Brain pericyte (primary cell): Measurements from ENCODE around the gene CAMK2G.
A peak's percentile ranks its signal among the peaks of the same experiment; 100 is the strongest.
"Not testable (repeated sequence)": the region's sequence is repeated elsewhere in the genome, so short reads cannot be mapped to it uniquely, and the experiment has no call there.

Source experiments
- DNase-seq: peaks from one replicate; pipeline ENCODE4 v3.0.0-alpha.2; 2012; ENCODE audit warnings: low read depth, low spot score

The CAMK2G gene

GRCh38 chr10:73796035-73796434 lies 78.3 kb downstream of the CAMK2G start:
- not testable (repeated sequence) for DNase-seq

DNA sequence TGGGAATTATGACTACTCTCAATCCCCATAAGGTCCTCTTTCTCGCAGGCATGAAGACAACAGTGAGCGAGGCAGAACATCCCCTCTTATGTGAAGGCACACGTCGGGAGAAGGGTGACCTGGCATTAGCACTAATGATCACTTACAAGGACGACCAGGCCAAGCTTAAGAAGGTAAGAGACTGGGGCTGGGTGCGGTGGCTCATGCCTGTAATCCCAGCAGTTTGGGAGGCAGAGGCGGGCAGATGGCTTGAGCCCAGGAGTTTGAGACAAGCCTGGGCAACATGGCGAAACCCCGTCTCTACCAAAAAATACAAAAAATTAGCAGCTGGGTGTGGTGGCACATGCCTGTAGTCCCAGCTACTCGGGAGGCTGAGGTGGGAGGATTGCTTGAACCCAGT lies 78.9 kb downstream of the CAMK2G start:
- DNase-seq: not testable (repeated sequence)

DNA sequence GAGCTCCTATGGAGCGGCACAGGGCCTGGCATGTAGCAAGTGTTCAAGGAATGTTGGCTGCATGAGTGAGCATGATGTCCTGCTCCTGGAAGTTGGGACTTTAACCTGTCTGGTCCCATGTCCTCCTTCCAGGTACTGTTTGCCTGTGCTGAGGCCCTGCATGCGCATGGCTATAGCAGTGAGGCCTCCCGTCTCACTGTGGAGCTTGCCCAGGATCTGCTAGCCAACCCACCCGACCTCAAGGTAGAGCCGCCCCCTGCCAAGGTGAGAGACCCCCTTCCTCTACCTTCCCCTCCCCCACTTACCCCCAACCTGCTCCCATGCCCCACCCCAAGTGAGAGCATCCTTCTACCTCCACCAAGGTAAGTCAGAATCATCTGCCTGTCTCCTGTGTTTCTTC lies 80.9 kb downstream of the CAMK2G start:
- DNase-seq: no peak

DNA sequence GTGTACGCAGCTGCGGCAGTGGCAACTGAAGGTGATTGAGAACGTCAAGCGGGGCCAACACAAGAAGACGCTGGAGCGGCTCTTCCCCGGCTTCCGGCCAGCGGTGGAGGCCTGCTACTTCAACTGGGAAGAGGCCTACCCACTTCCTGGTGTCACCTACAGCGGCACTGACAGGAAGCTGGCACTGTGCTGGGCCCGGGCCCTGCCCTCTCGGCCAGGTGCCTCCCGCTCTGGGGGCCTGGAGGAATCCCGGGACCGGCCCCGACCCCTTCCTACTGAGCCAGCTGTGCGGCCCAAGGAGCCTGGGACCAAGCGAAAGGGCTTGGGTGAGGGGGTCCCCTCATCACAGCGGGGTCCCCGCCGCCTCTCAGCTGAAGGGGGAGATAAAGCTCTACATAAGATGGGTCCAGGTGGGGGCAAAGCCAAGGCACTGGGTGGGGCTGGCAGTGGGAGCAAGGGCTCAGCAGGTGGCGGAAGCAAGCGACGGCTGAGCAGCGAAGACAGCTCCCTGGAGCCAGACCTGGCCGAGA lies 82.4 kb downstream of the CAMK2G start:
- no peak for DNase-seq

GRCh38 chr10:73790886-73791625 lies 83.3 kb downstream of the CAMK2G start:
- DNase-seq: no peak

DNA sequence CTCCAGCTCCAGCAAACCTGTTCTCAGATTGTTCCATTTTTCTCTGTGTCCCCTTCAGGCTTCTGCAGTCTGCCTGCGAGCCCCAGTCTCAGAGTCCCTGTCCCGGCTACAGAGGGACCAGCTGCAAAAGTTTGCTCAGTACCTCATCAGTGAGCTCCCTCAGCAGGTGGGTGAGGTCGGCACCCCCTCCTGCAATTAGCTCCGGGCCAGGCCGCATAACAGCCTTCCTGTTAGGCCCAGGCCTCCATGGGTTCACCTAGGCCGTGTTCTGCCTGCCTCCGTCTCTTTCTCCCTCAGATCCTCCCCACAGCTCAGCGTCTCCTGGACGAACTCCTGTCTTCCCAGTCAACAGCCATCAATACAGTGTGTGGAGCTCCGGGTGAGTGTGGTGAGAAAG lies 84.7 kb downstream of the CAMK2G start:
- no peak for DNase-seq

DNA sequence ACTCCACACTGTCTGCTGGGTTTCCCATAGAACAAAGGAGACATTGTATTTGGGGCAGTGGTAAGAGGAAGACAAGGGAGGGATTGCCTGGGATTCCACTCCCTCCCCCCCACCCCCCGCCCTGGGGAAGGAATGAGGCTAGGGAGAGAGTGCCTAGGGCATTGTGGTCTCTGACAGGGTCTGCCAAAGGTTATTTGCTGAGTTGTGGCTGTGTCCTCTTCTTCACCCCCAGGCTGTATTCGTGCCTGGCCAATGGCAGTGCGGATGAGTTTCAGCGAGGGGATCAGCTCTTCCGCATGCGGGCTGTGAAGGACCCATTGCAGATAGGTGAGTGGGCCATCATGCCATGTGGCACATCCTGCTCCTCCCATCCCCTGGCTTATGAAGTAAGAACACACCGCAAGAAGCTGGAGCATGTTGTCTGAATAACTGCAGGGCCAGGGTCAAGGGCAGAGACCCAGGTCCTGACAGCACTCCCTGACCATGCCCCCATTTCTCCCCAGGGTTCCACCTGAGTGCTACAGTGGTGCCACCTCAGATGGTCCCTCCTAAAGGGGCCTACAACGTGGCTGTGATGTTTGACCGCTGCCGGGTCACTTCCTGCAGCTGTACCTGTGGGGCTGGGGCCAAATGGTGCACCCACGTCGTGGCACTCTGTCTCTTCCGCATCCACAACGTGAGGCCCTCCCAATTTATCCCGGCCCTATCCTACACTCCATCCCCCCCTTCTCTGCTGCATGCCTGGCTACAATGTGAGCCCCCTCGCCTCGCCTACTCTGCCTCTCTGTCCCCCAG lies 85.3 kb downstream of the CAMK2G start:
- DNase-seq: no peak

GRCh38 chr10:73787031-73787800 lies 87.1 kb downstream of the CAMK2G start:
- not testable (repeated sequence) for DNase-seq

DNA sequence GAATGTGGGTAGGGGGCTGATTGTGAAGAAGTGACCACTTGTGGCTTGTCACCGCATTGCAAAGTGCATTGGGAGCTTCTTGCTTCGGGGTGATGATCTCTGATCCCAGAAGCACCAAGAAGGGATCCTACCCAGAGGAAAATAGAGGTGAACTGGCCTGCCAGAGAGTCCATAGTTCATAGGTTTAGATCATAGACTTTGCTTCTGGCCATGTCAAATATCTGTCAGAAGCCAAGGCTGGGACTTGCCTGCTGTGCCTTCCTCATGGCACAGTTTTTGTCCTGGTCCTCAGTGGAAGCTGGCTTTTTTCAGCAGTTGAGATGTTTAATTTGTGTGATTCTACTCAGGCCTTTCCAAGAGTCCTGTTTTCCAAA lies 87.9 kb downstream of the CAMK2G start:
- DNase-seq: no peak

GRCh38 chr10:73785721-73786511 lies 88.4 kb downstream of the CAMK2G start:
- no peak for DNase-seq

DNA sequence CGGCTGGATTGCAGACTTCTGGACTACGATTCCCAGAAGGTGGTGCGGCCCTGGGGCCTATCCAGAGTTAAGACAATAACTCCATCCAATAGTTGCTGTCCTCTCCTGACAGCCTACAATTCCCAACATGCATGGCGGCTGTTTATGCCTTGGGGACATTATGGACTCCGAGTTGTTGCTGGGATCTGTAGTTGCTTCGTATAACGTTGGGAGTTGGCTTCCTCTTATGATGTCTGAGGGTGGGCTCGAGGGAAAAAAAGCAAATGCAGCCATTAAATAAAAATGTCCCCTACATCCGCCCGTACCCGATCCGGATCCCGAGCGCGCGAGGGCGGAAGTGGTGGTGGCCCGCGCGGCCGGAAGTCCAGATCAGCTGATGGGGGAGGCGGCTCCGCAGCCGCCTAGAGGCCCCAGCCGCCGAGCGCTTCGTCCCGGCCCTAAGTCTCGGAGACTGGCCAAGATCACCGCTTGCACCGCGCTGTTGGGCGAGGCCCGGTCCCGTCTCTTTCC lies 89.1 kb downstream of the CAMK2G start, which contains the start of gene ZSWIM8:
Gene ZSWIM8, plus strand, starts transcription at position 396 of the 510 bp plus-strand sequence. CDS start 273 bp downstream, outside the sequence.
- DNase-seq: peak; percentile 97

- DNase-seq: no peak
Observed at GRCh38 chr10:73782749-73783085, 91.6 kb downstream of the CAMK2G start.

GRCh38 chr10:73781879-73782748 lies 92.2 kb downstream of the CAMK2G start, which contains the start of gene CHCHD1:
CHCHD1 (plus strand) TSS chr10:73782048; CDS start chr10:73782076, 28 bp downstream.
- peak; percentile 70 for DNase-seq

DNA sequence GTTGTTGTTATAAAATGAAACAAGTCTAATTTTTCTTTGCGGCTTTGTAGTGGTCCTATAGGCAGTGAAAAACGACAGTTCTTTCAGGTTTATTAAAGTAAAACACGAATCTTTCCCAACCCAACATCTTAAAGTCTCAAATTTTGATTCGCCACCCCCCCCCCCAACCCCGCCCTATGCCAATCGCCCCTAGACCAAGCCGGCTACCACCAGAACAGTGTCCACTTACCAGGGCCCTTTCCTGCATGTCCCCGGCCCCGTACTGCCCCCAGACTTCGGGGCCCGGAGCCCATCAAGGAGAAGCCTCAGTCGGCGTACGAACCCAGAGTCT lies 92.8 kb downstream of the CAMK2G start:
- no peak for DNase-seq

- DNase-seq: no peak
Observed at GRCh38 chr10:73780966-73781365, 93.4 kb downstream of the CAMK2G start.

DNA sequence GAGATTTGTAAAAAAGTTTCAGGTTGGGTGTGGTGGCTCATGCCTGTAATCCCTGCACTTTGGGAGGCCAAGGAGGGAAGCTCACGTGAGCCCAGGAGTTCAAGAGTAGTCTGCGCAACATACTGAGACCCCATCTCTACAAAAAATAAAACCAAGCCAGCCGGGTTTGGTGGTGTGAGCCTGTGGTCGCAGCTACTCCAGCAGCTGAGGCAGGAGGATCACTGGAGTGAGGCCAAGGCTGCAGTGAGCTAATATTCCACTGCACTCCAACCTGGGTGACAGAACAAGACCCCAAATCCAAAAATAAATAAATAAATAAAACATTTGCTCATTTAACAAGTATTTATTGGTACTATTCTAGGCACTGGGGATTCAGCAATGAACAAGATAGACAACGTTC lies 94.1 kb downstream of the CAMK2G start:
- no peak for DNase-seq

DNA sequence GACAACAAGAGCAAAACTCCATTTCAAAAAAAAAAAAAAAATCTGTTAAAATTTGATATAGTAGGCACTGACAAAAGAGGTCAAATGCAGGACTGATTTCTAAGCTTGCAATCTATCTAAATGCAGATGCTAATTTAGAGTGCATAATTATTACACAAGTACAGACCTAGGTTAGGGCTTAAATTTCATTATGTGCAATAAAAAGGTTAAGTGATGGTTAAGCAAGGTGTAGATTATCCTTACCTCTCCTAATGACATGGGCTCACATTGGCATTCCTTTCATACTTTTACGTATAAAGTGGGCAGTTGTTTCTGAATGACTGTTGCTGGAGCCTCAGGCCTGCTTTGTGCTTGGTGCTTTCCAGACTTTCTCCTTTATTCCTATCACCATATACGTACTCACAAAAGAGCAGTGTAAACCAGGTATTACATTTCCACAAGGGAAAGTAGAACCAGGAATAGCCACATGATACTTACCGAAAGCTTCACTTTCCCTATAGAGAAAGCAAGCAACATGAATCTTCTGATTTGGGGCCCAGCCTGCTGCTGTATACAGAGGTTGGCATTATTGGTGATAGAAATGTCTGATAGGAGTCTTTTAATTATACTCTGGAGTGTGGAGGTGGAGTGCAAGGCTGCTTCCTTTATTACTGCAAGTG lies 94.7 kb downstream of the CAMK2G start:
- DNase-seq: no peak

DNA sequence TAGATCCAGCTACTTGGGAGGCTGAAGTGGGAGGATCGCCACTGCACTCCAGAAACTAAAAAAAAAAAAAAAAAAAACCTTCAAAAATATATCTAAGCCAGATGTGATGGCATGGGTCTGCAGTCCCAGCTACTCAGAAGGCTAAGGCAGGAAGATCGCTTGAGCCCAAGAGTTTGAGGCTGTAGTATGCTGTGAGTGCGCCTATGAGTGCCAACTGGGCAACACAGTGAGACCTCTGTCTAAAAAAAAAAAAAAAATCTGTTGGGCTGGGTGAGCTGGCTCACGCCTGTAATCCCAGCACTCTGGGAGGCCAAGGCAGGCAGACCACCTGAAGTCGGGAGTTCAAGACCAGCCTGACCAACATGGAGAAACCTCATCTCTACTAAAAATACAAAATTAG lies 95.3 kb downstream of the CAMK2G start:
- no peak for DNase-seq

- DNase-seq: no peak
Observed at GRCh38 chr10:73774637-73775036, 99.7 kb downstream of the CAMK2G start.
